Choroid plexus epithelial cell (primary cell): ENCODE measurements around the gene NT5DC3.

Source experiments
- DNase-seq: peaks from one replicate; pipeline ENCODE4 v3.0.0-alpha.2; 2010; ENCODE audit warnings: low read depth
- H3K4me3 ChIP-seq: 2 replicates; pipeline ENCODE4 v1.5.1; 2011; ENCODE audit warnings: low read depth, mild to moderate bottlenecking, control low read depth, low read length, moderate library complexity
- TF ChIP-seq, protein P1 (sequence below): conservative IDR thresholded peaks from 2 replicates; pipeline ENCODE4 v1.5.1; 2011; ENCODE audit warnings: low read depth, mild to moderate bottlenecking, control low read depth, inconsistent platforms, low read length, moderate library complexity

The NT5DC3 gene

DNA sequence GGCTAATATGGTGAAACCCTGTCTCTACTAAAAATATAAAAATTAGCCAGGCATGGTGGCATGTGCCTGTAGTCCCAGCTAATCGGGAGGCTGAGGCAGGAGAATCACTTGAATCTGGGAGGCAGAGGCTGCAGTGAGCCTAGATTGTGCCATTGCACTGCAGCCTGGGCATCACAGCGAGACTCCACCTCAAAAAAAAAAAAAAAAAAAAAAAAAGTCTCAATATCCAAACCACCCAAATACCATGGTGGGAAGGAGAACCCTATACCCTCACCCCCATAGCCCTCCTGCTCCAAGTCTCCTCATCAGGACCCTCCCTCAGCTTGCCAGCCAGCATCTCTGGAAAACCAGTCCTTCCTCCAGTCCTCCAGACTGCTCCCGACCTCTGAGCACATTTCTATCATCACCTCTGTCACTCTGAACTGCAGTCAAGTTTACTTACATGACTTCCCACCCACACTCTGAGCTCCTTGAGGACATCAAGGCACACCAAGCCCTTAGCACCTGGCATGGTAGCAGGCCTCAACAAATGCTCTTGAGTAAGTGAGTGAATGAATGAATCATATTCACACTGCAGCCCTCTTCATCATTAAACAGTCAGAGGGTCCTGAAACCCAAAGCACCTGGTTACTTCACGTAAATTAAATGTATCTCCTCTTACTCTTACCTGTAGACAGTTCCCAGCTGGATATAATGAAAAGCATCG, 35.2 kb downstream of the NT5DC3 start:
- TF ChIP-seq, protein P1, sequence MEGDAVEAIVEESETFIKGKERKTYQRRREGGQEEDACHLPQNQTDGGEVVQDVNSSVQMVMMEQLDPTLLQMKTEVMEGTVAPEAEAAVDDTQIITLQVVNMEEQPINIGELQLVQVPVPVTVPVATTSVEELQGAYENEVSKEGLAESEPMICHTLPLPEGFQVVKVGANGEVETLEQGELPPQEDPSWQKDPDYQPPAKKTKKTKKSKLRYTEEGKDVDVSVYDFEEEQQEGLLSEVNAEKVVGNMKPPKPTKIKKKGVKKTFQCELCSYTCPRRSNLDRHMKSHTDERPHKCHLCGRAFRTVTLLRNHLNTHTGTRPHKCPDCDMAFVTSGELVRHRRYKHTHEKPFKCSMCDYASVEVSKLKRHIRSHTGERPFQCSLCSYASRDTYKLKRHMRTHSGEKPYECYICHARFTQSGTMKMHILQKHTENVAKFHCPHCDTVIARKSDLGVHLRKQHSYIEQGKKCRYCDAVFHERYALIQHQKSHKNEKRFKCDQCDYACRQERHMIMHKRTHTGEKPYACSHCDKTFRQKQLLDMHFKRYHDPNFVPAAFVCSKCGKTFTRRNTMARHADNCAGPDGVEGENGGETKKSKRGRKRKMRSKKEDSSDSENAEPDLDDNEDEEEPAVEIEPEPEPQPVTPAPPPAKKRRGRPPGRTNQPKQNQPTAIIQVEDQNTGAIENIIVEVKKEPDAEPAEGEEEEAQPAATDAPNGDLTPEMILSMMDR: no peak
- no peak for DNase-seq
- H3K4me3 ChIP-seq: no peak overlapping the region

DNA sequence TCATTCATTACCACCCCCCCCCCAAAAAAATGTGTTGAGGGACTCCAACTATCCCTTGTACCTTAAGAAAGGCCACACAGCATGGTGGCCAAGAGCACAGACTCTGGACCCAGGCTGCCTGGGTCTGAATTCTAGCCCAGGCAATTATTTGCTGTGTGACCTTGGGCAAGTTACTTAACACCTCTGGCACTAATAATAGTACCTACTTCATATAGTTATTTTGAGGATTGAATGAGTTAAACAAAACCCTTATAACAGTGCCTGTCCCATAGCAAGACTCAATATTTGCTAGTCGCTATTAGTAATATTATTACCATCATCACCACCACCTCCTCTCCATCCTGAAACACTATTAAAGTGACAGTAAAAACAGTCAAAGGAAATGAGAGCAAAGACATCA, 37.2 kb downstream of the NT5DC3 start:
- no peak for DNase-seq
- TF ChIP-seq, protein P1: no peak
- no peak overlapping the region for H3K4me3 ChIP-seq

DNA sequence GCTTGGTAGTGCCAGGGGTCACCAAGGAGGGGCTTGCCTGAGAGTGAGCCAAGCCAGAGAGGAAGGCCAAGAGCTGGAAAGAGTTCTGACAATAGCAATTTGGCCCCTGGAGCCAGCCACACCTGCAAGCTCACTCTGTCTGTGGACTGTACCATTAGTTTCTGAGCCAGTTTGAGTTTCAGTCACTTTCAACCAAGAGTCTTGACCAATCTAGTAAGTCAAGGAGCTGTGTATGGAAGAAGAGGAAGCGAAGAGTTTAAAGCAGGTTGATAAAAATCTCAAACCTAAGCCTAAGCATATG, 38.5 kb downstream of the NT5DC3 start:
- DNase-seq: no peak
- TF ChIP-seq, protein P1: no peak
- no peak overlapping the region for H3K4me3 ChIP-seq

DNA sequence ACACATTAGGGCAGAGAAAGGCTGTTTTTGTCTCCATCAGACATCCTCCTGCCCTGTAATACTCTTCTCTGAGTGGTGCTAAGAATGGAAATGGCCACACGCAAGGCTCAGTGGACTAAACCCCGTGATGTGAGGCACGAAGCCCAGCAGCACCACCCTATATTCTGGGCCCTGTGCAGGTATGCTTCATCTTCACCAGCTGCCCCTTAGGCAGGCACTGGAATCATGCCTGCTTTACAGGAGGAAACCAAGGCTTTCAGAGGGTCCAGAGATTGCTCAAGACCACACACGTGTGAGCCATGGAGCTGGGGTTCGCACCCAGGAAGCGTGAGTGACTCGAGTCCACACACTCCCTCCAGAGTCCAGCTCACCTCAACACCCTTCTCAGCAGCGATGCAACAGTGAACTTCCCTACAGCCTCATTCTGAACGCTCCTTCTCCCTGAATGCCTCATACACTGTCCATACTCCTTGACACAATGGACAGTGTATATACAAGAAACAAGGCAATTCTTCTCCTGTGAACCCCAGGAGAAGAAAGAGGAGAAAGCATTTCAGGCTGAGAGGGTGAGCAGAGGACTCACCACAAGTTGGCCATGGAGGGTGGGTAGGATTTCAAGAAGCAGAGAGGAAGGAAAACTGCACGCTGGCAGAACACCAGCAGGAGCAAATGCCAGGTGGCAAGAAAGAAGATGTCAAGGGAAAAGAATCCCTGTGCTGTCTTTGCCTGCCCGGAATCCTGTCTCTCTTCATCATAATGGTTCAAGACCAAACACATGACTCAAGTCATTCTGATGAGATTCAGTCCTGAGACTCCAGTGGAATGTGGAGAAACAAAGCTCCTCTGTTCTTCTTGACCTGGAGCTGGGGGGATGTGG, 39.1 kb downstream of the NT5DC3 start:
- DNase-seq: peak; percentile 27
- TF ChIP-seq, protein P1: no peak
- no peak overlapping the region for H3K4me3 ChIP-seq

DNA sequence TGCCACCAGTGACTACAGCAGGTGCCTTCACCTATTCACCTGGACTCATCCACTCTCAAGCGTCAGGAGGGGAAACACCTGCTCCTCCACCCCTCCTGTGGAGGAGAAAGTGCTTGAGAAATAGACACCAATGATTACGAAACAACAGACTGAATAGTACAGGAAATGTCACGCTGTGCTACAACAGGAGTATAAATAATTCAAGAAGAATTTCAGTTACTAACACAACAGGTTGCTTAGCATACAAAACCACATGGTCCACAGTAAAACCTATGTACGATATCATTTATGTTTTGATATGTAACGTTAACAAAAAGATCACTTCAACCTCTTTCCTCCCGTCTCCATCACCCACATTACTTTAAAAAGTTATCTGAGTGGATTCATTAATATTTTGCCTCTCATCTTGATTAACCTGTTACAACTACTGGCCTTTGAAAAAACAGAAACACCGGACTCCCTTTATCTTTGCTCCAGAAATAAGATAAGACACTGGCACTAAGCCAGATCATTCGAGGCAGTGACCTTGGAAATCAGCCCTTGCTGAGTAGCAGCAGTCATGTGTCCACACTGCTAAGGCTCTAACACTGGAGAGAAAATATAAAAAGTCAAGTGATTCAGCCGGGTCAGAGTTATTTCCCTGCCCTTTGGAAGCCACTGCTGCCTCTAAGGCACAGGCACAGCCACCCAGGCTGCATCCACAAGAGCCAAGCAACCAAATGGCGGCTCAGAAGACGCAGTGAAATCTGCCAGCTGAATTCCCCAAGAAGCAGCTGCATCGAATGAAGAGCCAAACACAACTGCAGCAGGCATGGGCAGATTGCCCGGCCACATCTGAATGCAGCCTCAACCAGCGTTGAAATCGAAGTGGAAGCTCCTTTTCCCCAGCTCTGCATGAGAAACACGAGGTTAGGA, 40.9 kb downstream of the NT5DC3 start:
- TF ChIP-seq, protein P1: no peak
- DNase-seq: peak; percentile 95
- H3K4me3 ChIP-seq: no peak overlapping the region

DNA sequence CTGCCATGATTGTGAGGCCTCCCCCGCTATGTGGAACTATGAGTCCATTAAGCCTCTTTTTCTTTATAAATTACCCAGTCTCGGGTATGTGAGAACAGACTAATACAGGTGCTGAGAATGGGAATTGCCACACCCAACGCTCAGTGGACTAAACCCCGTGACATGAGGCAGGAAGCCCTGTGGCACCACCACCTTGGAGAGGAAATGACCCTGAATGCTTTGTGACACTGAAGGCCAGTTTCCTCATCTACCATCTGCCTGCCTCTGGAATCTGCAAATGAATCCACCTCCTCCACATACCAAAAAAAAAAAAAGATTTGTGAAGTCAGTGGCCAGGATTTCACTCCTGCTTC, 41.6 kb downstream of the NT5DC3 start:
- DNase-seq: no peak
- TF ChIP-seq, protein P1: no peak
- H3K4me3 ChIP-seq: no peak overlapping the region
